ENCODE measurements around the gene TUBA1B. TPM values are rescaled to one million over a fixed set of nuclear protein-coding genes. Genes with fewer than 3 reads are reported as not detected.

TUBA1B gene
- total RNA-seq (2022; extraction: Qiagen RNA extraction): 2,254 to 2,528 TPM (median 2,445 TPM) in 5 replicates

DNA sequence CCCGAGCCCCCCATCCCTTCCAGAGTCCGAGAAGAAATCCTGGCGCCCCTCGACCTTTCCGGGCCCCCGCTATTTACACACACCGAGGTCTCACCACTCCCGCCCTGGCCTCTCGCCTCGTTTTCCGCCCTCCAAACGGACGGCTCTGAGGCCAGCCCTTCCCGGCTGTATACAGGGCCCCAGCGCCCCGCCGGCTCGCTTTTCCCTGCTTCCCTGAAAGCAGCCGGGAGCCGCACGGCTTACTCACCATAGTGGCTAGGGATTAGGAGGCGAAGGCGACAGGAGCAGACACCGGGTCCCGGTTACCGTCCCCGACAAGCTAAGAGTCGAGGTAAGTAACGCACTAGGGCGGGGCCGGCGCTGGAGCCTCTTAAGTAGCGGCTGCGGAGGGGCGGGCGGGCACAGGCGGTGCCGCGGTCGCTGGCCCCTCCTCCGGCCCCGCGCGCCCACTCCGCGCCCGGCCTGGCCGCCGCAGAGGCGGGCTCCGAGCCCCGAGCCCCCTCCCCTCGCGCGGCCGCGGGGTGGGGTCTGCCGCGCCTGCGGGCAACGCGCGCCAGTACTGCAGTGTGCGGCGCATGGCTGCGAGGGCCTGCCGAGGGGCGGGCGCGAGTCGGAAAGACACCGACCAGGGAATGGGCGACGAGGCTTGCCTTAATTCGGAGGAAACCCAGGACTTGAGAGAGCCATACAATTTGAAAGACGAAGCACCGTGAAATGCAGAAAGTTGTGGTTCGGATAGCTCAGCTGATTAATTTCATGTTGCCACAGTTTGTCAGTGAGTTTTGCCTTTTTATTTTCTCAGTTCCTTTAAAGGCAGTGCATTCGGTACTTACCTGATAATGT lies at the start of gene TUBA1B:
TUBA1B (minus strand) TSS at position 345 of the 843 bp plus-strand sequence; CDS start at position 250, 95 bp downstream.

DNA sequence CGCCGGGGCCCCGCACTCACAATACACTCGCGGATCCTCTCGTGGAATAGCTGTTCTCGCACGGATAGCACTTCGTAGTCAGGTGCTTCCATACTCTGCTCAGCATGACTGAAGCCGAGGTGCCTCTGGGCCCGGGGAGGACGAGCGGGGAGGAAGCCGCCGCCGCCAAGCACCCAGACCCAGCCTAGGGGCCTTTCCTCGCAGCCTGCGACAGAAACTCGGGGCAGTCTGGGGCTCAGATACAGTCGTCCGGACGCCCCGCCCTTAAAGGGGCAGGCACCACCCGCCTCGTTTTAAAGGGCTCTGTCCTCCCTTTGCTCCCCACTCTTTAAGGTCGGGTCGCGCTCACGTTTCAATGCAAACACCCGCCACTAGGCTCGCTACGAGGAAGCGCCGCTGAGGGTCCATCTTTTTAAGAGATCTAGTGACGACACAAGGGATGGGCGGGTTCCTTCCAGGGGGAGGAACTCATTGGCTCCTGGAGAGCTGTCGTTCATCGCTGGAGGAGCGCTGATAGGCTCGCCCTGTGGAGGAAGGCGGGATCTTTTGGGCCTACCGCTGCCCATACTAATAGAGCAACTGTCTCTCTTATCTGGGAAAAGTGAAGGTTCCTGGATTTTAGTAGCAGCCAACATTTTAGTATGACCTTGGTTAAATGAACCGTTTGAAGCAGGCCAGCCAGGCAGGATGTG lies 20.6 kb downstream of the TUBA1B start, which contains the start of gene LMBR1L:
LMBR1L (minus strand) TSS at position 384 of the 692 bp plus-strand sequence; CDS start at position 92, 292 bp downstream.

DNA sequence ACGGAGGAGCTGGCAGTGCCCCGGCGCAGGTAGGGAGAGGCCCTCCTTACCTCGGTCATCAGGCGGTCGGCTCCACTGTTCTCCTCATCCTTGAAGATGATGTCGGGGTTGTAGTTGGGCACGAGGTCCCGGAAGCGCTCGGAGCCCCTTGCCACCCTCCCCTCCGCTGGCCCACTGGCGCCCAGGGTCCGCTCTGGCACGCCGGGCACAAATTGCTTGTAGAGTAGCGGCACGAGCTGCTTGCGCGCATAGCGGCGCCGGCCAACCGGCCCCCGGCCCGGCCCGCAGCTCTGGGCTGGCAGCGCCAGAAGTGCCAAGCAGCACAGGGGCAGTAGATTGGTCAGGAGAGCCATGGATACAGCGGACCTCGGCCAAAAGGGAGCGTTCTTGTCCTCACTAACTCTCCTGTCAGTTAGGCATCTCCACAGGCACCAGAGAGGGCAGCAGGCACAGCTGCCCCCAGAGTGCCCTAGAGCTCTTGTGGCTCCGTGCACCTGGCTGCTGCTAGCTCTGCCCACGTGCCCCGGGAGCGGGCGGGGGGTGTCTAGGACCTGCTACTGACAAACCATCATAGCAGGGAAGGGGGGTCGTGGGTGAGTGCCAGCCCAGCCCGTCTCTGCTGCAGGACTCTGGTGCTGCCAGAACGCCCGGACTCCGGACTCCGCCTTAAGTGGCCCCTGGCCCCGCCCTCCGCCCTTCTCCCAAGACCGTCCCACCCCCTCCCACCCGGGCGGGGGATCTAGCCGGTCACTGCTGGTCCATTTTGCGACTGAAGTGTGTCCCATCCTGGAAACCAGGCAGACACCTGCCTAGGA lies 36.8 kb downstream of the TUBA1B start, which contains the start of gene DHH:
DHH (minus strand) TSS at position 642 of the 815 bp plus-strand sequence; CDS start at position 353, 289 bp downstream.

Other genes starting within 250 kb of the TUBA1B start
- 44.0 to 57.4 TPM (median 56.1 TPM) in 5 replicates for gene FKBP11, start 205.9 kb downstream of the TUBA1B start, total RNA-seq (2022; extraction: Qiagen RNA extraction)
- 114 to 156 TPM (median 153 TPM) in 5 replicates for gene ARF3, start 173.9 kb downstream of the TUBA1B start, total RNA-seq (2022; extraction: Qiagen RNA extraction)
- gene WNT10B, start 159.7 kb downstream of the TUBA1B start, total RNA-seq (2022; extraction: Qiagen RNA extraction): 1.5 to 2.7 TPM (median 2.5 TPM) in 5 replicates
- 0.17 TPM in 1 of 5 replicates, not detected in the others for gene WNT1, start 153.1 kb downstream of the TUBA1B start, total RNA-seq (2022; extraction: Qiagen RNA extraction)
- gene DDN, start 132.0 kb downstream of the TUBA1B start, total RNA-seq (2022; extraction: Qiagen RNA extraction): 0.57 to 0.82 TPM (median 0.67 TPM) in 5 replicates
- 39.5 to 47.6 TPM (median 41.3 TPM) in 5 replicates for gene PRKAG1, start 112.6 kb downstream of the TUBA1B start, total RNA-seq (2022; extraction: Qiagen RNA extraction)
- 34.1 to 40.1 TPM (median 36.7 TPM) in 5 replicates for gene KMT2D, start 70.6 kb downstream of the TUBA1B start, total RNA-seq (2022; extraction: Qiagen RNA extraction)
- 4.3 to 6.2 TPM (median 5.4 TPM) in 5 replicates for gene RHEBL1, start 61.4 kb downstream of the TUBA1B start, total RNA-seq (2022; extraction: Qiagen RNA extraction)
- gene DHH, start 36.6 kb downstream of the TUBA1B start, total RNA-seq (2022; extraction: Qiagen RNA extraction): 0.06 TPM in 2 of 5 replicates, not detected in the others
- gene LMBR1L, start 20.5 kb downstream of the TUBA1B start, total RNA-seq (2022; extraction: Qiagen RNA extraction): 12.5 to 20.7 TPM (median 16.2 TPM) in 5 replicates
- gene TUBA1A, start 57.7 kb upstream of the TUBA1B start, total RNA-seq (2022; extraction: Qiagen RNA extraction): 172 to 224 TPM (median 204 TPM) in 5 replicates
- gene TUBA1C, start 133.7 kb upstream of the TUBA1B start, total RNA-seq (2022; extraction: Qiagen RNA extraction): 1,750 to 2,087 TPM (median 1,799 TPM) in 5 replicates
- gene PRPH, start 163.8 kb upstream of the TUBA1B start, total RNA-seq (2022; extraction: Qiagen RNA extraction): 0.97 to 1.8 TPM (median 1.5 TPM) in 5 replicates
- gene TROAP, start 191.9 kb upstream of the TUBA1B start, total RNA-seq (2022; extraction: Qiagen RNA extraction): 75.6 to 99.1 TPM (median 87.2 TPM) in 5 replicates
- 3.9 to 6.6 TPM (median 5.7 TPM) in 5 replicates for gene C1QL4, start 205.8 kb upstream of the TUBA1B start, total RNA-seq (2022; extraction: Qiagen RNA extraction)
- 18.1 to 23.3 TPM (median 19.4 TPM) in 5 replicates for gene DNAJC22, start 215.5 kb upstream of the TUBA1B start, total RNA-seq (2022; extraction: Qiagen RNA extraction)
- 26.6 to 33.4 TPM (median 31.5 TPM) in 5 replicates for gene SPATS2, start 236.1 kb upstream of the TUBA1B start, total RNA-seq (2022; extraction: Qiagen RNA extraction)

Measured in A549 treated with CORT108297 at 1 μM for 4 hours (cell line).